CD4-positive, alpha-beta T cell treated with Interleukin-12 subunit alpha and Interleukin-12 subunit beta, for 1 hour (primary cell): ENCODE measurements around the gene CA5B.
A peak's percentile ranks its signal among the peaks of the same experiment; 100 is the strongest.
"Not testable (repeated sequence)": the region's sequence is repeated elsewhere in the genome, so short reads cannot be mapped to it uniquely, and the experiment has no call there.

Experiments used
- DNase-seq: peaks from one replicate; pipeline ENCODE4 v3.0.0-alpha.2; 2020

Gene CA5B, protein sequence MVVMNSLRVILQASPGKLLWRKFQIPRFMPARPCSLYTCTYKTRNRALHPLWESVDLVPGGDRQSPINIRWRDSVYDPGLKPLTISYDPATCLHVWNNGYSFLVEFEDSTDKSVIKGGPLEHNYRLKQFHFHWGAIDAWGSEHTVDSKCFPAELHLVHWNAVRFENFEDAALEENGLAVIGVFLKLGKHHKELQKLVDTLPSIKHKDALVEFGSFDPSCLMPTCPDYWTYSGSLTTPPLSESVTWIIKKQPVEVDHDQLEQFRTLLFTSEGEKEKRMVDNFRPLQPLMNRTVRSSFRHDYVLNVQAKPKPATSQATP

DNA sequence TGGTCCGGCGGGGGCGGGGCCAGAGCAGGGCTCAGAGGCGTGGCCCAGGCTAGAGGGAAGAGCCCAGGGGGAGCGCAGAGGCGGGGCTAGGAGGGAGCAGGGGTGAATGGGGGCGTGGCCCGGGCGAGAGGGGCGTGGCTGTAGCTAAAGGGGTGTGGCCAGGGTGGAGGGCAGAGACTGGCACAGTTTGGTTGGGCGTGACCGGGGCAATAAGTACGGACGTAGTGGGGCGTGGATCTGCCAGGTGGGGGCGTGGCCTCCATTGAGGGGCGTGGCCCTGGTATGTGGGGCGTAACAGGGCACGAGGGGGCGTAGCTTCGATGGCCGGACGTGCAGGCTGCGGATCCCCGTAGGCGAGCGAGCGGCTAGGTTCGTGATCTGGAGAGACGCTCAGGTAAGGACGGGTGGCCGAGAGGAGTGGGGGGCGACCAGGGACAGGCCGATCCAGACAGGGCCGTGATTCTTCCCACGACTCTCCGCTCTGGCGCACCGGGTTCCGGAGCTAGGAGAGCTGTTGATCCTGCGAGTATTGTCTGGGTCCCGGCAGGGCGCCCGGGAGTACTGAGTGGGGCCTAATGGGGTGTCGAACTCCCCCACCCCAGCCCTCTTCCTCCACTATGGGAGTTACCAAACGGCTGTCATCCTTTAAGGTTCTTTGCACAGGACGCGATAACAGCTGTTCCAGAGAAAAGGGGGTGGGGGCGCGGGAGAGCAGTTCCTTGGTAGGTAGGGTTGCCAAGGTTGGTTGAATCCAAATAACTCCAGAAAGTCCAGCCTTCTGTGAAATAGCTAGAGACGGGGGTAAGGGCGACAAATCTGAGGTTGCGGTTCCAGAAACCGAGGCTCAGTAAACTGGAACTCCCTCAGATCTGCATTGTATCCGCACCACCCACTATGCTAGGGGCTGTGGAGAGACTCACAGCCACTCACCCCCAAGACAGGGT lies at the start of gene CA5B:
Gene CA5B (plus strand): TSS at position 312 of the 944 bp plus-strand sequence. CDS start 11,754 bp downstream, outside the sequence.
- peak; percentile 97 for DNase-seq

DNA sequence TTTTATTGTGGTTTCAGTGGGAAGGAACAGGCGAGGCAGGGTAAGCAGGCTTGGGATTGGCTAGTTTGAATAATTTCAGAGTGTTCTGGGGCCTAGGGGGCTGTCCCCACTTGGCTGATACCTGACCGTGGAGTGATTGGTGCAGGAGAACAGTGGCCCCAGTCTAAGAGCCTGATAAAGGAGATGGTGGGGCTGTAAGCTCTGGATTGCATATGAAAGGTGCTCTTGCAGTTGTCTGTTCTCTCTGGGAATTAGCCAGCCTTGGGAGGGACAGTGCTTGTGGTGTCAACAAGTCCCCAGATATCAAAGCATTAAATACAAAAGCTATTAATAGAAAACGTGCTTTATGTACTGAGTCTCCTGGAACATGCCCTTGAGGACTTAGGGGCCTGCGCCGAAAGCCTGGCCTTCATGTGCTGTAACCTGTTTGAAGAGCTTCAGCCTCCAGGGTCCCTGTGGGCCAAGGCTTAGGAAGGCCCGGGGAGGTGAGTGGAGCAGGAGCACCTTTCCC lies 43.1 kb upstream of the CA5B start:
- no peak for DNase-seq

DNA sequence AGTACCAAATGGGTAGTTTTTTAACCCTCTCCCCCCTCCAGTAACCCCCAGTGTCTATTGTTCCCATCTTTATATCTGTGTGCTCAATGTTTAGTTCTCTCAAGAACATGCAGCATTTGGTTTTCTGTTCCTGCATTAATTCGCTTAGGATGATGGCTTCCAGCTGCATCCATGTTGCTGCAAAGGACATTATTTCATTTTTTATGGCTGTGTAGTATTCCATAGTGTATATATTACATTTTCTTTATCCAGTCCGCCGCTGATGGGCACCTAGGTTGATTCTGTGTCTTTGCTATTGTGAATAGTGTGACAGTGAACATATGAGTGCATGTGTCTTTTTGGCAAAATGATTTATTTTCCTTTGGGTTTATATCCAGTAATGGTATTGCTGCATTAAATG lies 41.6 kb upstream of the CA5B start:
- no peak for DNase-seq

DNA sequence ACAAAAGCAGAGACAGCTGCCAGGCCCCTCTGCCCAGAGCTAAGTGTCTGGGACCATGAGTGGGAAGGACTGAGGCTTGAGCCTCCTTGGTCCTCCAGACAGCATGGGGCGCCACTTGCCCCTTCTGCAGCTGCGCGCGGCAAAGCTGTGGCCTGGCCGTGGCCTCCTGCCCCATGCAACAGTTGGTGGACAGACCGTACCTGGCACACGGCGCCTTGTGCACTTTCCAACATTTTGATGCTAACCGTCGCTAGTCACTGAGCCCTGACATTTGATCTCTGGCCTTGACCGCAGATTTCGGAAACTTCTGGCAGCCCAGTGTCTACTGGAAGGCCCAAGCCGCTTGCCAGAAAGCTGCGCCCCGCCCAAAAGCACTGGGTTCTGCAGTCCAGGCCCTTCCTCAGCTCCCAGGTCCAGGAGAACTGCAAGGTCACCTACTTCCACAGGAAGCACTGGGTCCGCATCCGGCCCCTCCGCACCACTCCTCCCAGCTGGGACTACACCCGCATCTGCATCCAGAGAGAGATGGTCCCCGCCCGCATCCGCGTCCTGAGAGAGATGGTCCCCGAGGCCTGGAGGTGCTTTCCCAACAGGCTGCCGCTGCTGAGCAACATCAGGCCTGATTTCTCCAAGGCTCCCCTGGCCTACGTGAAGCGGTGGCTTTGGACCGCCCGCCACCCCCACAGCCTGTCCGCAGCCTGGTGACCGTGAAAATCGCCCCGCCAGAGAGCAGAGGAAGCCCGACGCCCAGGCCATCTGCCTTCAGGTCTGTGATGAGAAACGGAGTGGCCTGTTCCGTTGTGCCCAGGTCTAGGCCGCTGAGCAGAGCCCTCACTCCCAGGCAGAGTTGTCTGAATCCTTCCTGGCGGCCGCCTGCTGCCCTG lies 35.3 kb upstream of the CA5B start:
- no peak for DNase-seq

DNA sequence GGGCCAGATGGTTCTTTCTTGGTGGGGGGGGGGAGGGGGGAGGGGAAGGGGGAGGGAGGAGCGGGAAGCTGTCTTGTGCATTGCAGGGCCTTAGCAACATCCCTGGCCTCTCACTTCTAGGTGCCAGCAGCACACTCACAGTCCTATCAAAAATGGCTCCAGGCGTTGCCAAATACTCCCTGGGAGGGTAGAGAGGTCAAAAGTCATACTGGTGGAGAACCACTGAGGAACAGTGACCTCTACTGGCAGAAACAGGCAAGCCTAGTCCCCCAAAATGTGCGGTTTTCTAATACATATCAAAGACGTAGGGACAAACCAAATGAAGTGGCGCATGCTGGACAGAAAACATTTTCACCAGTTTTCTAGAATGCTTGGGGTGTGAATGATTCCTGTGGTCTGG lies 34.3 kb upstream of the CA5B start:
- DNase-seq: not testable (repeated sequence)

DNA sequence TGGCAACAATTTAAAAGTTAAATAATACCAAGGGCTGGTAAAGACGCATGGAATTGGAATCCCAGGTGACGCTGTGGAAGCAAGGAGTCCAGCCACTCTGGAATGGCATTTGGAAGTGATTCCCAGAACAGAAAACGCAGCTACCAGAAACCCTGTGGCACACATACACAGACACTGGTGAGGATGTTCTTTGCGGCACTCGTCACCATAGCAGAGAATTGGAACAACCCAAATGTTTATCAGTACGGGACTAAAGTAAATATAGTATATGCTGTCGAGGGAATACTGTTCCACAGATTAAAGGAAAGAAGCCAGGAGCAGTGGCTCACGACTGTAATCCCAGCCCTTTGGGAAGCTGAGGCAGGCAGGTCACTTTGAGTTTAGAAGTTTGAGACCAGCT lies 33.8 kb upstream of the CA5B start:
- DNase-seq: not testable (repeated sequence)

DNA sequence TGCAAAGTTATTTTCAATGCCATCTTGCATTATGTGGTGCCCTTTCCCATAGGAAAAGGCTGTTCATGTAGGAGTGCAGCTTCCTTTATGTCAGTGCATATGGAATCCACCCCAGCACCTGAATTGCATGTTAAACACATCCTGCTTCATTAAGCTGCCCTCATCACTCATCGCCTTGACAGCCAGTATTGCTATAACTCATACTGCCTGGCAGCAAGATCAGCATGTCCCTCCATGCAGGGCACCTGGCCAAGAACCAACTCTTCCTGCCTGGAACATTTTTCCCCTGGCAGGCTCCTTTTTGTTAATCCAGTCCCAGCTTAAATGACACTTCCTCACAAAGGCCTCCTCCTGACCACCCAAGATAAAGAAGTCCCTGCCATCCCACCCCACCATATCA lies 23.5 kb upstream of the CA5B start:
- DNase-seq: no peak

DNA sequence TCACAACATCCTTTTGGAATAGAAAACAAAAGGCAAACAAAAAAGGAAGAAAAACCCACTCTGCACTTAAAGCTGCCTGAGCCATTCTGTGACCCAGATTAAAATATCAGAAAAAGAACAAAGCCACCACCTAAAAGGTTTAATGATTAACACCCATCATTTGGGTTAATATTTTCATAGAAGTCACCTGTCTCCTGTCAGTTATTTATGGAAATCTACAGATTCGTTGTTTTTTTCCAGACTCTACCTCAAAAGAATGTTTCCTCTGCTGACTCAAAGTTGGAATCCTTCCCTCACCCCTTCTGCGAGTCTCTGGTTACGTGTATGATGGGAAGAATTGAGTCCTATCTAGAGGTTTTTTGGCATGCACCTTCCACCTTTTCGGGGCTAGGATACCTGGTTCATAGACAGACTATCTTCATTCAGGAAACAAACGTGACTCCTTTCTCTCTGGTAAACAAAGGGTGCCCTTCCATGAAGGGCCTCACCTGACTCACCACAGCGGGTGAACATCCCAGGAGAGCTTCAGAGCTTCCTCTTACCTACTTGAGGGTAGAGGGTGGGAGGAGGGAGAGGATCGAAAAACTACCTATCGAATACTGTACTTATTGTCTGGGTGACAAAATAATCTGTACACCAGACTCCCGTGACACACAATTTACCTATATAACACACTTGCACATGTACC lies 19.6 kb upstream of the CA5B start:
- no peak for DNase-seq

DNA sequence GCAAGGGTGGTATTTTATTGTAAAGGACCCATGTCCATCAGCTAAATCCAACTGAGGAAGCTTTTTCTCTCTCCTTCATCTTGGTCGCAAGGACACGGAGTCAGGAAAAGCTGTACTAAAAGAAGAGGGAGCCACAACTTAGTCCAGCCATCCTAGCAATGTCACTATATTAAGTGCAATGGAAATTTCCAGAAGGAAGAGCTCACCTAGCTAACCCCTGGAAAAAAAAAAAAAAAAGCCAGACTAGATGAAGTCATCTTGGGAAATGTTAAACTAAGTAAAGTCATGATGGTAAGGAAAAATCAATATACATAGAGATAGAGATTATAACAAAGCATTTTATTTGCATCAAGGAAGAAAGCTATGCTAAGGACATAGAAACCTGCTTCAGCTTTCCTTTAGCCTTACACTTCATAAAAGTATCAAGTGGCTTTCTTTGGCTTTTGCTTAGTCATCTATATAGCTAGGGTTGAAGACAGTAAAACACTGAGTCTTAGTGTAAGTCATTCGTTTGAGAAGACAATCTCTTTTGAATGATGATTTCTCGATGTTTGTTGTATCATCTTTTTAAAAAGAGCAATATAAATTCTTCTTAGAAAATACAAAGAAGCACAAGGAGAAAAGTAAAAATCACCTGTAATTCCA lies 18.6 kb upstream of the CA5B start:
- no peak for DNase-seq

DNA sequence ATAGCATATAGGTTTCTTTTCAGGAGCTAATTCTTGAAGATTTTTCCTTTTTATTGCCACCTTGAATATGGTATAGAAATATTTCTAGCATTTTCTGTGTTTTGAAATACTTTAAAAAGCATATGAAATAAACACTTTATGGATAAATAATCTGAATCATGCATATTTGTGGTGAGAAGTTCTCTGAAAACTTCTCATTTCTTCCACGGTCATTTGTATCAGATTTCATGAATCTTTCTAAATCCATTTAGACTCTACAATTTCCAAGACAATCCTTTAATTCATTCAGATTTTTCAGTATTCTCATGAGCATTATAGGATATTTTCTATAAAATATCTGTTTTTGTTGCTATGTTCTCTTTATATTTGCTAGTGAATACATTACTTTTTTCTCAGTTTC lies 16.2 kb upstream of the CA5B start:
- DNase-seq: no peak

DNA sequence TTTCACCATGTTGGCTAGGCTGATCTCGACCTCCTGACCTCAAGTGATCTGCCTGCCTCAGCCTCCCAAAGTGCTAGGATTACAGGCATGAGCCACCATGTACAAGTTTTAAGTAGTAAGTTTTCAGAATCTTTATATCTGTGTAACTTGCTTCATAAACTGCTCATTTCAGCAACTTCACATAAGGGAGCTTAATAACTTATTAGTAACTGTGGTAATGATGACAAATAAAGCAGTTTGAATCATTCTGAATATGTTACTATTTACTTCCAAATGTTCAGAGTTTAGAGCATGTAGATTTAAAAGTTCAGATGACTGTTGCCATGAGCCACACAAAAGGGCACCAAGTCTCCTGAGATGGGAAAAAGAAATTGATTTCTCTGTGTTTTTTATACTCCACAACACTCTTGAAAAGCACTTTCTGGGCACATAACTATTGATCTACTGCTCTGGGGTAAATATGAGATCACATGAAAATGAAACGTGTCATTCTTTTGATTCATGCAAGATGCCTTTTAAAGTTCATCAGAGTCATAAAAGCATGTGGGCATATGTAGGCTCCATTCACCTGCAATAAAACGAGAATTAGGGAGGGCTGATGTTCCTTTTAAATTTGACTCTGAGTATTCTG lies 14.1 kb upstream of the CA5B start:
- DNase-seq: no peak

DNA sequence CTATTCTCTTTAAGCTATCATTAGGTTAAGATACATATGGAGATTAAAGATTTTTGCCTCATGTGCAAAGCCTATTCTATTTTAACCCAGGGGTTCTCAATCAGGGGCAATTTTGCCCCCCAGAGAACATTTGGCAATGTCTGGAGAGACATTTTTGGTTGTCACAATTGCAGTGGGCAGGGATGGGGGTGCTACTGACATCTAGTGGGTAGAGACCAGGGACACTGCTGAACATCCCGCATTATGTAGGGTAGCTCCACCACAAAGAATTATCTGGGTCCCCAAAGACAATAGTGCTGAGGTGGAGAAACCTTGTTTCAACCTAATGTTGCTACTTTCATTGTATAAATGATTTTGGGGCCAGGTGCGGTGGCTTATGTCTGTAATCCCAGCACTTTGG lies 13.2 kb upstream of the CA5B start:
- DNase-seq: no peak

DNA sequence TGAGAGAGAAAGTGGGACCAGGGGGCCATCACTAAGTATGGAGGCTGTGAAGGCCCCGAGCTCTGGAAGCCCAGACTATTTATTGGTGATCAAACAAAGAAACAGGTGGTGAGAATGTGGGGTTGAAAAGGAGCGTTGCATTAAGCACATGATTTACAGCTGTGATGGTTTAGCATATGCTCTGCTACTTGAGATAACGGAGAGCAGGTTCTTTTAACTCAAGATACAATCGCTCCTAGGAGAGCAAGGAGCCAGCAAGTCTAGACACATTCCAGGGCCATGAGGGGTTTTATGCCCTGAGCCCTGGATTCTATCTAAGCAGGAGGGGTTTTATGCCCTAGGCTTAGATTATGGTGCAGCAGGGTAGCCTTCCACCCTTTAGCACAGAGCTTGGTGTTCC lies 6.7 kb upstream of the CA5B start:
- not testable (repeated sequence) for DNase-seq

DNA sequence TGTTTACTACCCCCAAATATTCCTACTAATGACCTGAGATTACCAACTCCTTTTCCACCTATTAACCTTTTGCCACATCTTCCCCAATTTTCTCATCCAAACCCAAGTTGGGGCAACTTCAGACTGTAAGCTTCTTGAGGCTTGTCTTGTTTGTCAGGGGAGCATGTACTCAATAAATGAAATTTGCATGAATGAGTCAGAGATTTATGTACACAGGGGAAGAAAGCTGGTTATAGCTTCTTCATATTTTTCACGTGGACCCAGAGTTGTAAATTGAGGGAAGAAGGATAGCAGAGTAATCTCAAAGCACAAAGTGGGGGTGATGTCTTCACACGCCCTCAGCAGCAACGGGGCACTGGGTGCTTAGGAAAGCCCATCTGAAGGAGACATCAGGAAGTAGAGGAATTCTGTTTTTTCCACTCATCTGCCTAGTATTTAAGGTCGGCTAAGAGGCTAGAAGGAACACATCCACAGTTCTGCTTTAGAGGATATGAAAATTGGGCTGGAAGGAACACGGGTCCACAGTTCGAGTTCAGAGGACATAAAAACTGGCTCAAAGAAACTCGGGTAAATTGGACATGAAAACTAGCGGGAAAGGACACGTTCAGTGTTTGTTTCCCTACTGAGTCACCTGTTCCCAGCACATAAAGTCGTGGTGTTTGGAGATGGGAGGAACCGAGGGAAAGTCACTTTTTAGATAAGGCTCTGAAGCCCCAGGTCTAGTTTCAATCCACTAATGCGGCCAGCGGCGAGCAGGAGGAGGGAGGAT lies 696 bp upstream of the CA5B start:
- no peak for DNase-seq

DNA sequence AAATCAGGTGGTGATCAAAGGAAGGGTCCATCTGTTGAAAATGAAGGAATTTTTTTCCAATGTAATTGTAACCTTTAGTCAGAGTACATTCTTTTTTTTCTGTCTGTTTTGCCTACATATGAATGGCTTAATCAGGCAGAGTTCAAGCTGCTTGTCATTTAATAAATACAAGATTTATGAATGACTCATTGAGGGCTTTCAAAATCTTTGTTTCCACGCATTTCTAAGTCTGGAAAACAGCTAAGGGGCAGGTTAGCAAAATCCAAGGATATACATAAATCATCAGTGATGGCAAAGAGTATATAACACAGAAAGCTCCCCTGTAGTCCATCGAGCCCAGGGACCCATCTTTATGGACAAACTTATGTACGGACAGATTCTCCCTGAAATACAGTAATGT lies 1.8 kb downstream of the CA5B start:
- no peak for DNase-seq

DNA sequence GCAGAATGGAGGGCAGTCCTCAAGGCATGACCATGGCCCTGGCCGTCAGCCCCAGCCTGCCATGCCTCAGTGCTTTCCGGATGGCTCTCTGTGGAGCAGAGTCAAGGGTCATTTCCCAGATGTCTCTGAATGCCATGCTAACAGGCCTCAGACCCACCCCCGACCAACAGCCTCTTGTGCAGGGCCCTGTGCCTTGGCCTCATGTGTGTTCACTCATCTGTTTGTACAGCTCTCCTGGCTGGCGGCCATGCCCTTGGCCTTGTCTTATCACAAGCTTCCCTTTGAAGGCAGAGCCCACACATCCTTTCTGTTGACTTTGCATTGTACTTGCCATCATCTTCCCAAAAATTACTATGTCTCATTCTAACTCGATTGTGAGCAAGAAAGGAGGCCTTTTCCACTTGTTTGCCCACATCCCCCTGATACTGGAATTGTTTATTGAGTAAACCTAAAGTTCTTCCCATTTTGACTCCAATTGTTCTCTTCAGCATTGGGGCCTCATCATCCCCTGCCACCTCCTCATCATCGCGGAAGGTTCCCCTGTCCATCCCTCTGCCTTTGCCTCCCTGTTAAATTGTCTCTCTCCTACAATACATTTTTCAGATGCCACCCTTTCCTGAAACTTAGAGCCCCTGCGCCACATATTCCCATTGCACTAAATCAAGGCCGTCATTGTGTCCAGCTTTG lies 6.3 kb downstream of the CA5B start:
- no peak for DNase-seq

DNA sequence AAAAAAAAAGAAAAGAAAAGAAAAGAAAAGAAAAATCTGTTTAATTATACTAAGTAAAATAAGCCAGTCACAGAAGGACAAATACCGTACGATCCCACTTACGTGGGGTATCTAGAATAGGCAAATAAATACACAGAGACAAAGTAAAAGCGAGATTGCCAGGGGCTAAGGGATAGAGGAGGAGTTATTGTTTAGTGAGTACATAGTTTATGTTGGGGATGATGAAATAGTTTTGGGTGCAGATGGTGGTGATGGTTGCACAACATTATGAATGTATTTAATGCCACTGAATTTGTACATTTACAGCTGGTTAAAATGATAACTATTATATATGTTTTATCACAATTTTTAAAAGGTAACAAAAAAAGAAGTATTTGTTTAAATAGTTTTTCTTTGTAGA lies 7.1 kb downstream of the CA5B start:
- DNase-seq: no peak

DNA sequence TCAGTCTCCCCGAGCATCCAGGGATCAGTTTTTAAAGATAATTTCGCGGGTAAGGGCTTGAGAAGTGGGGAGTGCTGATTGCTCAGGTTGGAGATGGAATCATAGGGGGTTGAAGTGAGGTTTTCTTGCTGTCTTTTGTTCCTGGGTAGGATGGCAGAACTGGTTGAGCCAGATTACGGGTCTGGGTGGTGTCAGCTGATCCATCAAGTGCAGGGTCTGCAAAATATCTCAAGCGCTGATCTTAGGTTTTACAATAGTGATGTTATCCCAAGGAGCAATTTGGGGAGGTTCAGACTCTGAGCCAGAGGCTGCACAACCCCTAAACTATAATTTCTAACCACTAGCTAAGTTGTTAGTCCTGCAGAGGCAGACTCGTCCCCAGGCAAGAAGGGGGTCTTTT lies 8.6 kb downstream of the CA5B start:
- not testable (repeated sequence) for DNase-seq

DNA sequence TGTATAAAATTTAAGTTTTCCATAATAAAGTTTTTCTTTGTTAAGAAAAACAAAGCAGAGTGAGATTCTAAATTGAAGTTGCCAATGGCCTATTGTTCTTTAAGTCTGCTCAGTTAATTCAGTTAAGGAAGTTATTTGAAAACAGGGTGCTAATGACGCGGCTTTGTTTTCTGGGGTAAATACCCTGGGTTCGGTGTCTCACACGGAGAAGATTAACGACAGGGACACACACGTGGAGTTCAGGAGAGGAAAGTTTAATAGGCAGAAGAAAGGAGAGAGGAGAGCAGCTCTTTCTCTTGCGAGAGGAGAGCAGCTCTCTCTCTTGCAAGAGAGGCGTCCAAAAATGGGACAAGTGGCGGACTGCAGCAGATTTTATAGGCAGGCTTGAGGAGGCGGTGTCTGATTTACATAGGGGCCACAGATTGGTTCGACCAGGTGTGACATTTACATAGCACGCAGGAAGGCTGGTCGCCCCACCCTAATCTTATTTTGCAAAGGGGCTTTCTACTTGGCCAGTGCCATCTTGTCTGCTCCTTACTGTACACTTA lies 9.6 kb downstream of the CA5B start:
- no peak for DNase-seq

DNA sequence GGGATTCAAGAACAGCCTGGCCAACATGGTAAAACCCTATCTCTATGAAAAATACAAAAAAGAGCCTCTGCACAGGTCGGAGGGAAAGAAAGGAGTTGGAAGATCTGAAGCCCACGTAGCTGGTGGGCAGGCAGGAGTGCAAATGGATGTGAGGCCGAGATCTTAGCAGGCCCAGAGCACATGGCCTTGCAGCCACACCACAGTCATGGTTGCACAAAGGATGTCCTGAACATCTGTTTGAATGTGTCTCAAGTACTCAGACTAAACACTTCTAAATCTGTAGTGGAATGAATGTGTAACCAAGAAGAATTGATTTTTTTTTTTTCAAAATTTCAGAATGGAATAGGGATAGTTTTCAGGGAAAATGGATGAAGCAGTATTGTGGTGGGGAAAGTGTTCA lies 10.8 kb downstream of the CA5B start:
- no peak for DNase-seq
